Measurements from ENCODE around the gene RD3L.

GRCh38 chr14:103974575-103974974 is 32.2 kb upstream of the RD3L start:
- TF ChIP-seq CTCF (IDR thresholded peaks at IDR 0.05; ENCODE audit: low read depth, low read length): no peak
- no peak for TF ChIP-seq POLR2A (IDR thresholded peaks at IDR 0.05; ENCODE audit: extremely low read depth, insufficient read length)
- TF ChIP-seq MAX (IDR thresholded peaks at IDR 0.05; ENCODE audit: low read depth, low read length): no peak
- TF ChIP-seq MYC (IDR thresholded peaks at IDR 0.05; ENCODE audit: low read depth, low read length): no peak
